Measurements from ENCODE around the gene PLEKHD1.

Gene PLEKHD1

DNA sequence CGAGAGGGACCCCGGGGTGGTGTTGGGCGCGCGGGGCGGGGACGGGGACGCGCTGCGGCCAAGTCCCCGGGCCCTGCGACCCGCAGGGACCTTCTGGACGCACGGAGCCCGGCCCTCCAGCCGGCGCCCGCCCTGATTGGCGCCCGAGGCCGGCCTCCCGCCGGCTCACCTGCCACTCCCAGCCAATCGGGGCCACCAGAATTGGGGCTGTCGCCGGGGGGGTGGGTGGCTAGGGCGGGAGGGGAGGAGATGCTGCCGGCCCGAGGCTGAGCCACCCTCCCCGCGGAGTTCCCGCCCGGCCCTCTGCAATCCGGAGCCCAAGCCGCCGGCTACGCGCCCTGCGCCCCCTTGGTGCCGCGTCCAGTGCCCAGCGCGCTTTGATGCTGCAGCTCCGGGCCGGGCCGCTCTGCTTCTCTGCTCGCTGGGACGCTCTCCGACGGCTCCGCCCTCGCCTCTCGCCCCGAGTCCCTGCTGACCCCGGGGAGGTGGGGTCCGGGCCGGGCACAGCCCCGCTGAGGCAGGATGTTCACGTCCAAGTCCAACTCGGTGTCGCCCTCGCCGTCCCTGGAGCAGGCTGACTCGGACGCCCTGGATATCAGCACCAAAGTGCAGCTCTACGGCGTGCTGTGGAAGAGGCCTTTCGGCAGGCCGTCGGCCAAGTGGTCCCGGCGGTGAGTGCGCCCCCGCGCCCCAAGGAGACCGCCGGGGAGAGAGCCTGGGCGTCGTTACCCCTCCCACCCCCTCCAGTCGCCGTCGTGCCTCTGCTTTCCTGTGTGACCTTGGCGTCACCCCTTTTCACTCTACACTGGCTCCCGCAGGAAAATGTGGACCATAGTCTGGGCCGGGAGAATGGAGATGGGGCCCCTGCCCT lies at the start of gene PLEKHD1:
Gene PLEKHD1, plus strand, starts transcription at position 285 of the 871 bp plus-strand sequence. Its CDS starts 238 bp downstream, at position 523.
- Histone ChIP-seq H3K27me3 (ENCODE audit: insufficient read depth, low read length) (peaks cover 87% of the 10 kb centered on the region), H3K36me3 (ENCODE audit: insufficient read depth, low read depth, low read length) (no peaks in the 10 kb centered on the region), H3K9ac (ENCODE audit: low read depth, low read length) (peak within 1 kb of the TSS; percentile 27; the same call in 1 of the 2 replicates), H3K27ac (ENCODE audit: low read length) (no peak within 1 kb of the TSS), H3K9me3 (ENCODE audit: insufficient read depth, low read depth, low read length) (no peaks in the 10 kb centered on the region), H3K4me3 (ENCODE audit: low read length) (peak within 1 kb of the TSS; percentile 78), H3K4me1 (ENCODE audit: insufficient read depth, low read length) (no peaks in the 10 kb centered on the region)

- H3K27ac ChIP-seq (ENCODE audit: low read length), result no peak overlapping the region
- H3K27me3 ChIP-seq (ENCODE audit: insufficient read depth, low read length), result no peaks in the 10 kb centered on the region
- H3K4me3 ChIP-seq (ENCODE audit: low read length), result no peak overlapping the region
- no peaks in the 10 kb centered on the region for H3K4me1 ChIP-seq (ENCODE audit: insufficient read depth, low read length)
- H3K36me3 ChIP-seq (ENCODE audit: insufficient read depth, low read depth, low read length), result peaks cover 16% of the 10 kb centered on the region
- H3K9ac ChIP-seq (ENCODE audit: low read depth, low read length), result no peak overlapping the region
- H3K9me3 ChIP-seq (ENCODE audit: insufficient read depth, low read depth, low read length), result no peaks in the 10 kb centered on the region
These were observed 44.8 kb upstream of the PLEKHD1 start for GRCh38 chr14:69439521-69440270.

DNA sequence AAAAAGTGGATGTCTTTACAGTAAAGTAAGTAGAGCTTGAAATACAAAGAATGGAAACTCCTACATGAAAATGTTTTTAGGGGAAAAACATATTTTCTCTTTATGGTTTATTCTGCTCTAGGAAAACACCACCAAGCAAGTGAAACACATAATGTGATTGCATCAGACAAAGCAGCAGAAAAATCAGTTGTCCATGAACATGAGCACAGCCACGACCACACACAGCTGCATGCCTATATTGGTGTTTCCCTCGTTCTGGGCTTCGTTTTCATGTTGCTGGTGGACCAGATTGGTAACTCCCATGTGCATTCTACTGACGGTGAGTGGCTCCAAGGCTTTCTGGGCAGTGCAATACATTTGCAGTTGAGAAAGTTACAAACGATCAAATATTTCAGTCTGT lies 42.6 kb upstream of the PLEKHD1 start:
- no peak overlapping the region for H3K27ac ChIP-seq (ENCODE audit: low read length)
- H3K9ac ChIP-seq (ENCODE audit: low read depth, low read length), result no peak overlapping the region
- no peaks in the 10 kb centered on the region for H3K4me1 ChIP-seq (ENCODE audit: insufficient read depth, low read length)
- H3K4me3 ChIP-seq (ENCODE audit: low read length), result no peak overlapping the region
- peaks cover 16% of the 10 kb centered on the region for H3K36me3 ChIP-seq (ENCODE audit: insufficient read depth, low read depth, low read length)
- H3K9me3 ChIP-seq (ENCODE audit: insufficient read depth, low read depth, low read length), result no peaks in the 10 kb centered on the region
- no peaks in the 10 kb centered on the region for H3K27me3 ChIP-seq (ENCODE audit: insufficient read depth, low read length)

GRCh38 chr14:69443296-69443805 lies 41.2 kb upstream of the PLEKHD1 start:
- Histone ChIP-seq H3K4me1 (ENCODE audit: insufficient read depth, low read length) (no peaks in the 10 kb centered on the region), H3K9ac (ENCODE audit: low read depth, low read length) (no peak overlapping the region), H3K27me3 (ENCODE audit: insufficient read depth, low read length) (no peaks in the 10 kb centered on the region), H3K4me3 (ENCODE audit: low read length) (no peak overlapping the region), H3K9me3 (ENCODE audit: insufficient read depth, low read depth, low read length) (no peaks in the 10 kb centered on the region), H3K27ac (ENCODE audit: low read length) (no peak overlapping the region), H3K36me3 (ENCODE audit: insufficient read depth, low read depth, low read length) (peaks cover 16% of the 10 kb centered on the region)

GRCh38 chr14:69449216-69449615 lies 35.3 kb upstream of the PLEKHD1 start:
- no peak overlapping the region for H3K27ac ChIP-seq (ENCODE audit: low read length)
- no peaks in the 10 kb centered on the region for H3K9me3 ChIP-seq (ENCODE audit: insufficient read depth, low read depth, low read length)
- H3K4me1 ChIP-seq (ENCODE audit: insufficient read depth, low read length), result no peaks in the 10 kb centered on the region
- no peak overlapping the region for H3K4me3 ChIP-seq (ENCODE audit: low read length)
- H3K27me3 ChIP-seq (ENCODE audit: insufficient read depth, low read length), result no peaks in the 10 kb centered on the region
- no peak overlapping the region for H3K9ac ChIP-seq (ENCODE audit: low read depth, low read length)
- H3K36me3 ChIP-seq (ENCODE audit: insufficient read depth, low read depth, low read length), result peaks cover 5% of the 10 kb centered on the region; the same call in 1 of the 2 replicates

- H3K36me3 ChIP-seq (ENCODE audit: insufficient read depth, low read depth, low read length), result peaks cover 16% of the 10 kb centered on the region
- no peaks in the 10 kb centered on the region for H3K4me1 ChIP-seq (ENCODE audit: insufficient read depth, low read length)
- H3K27ac ChIP-seq (ENCODE audit: low read length), result no peak overlapping the region
- H3K9ac ChIP-seq (ENCODE audit: low read depth, low read length), result no peak overlapping the region
- H3K4me3 ChIP-seq (ENCODE audit: low read length), result no peak overlapping the region
- H3K9me3 ChIP-seq (ENCODE audit: insufficient read depth, low read depth, low read length), result no peaks in the 10 kb centered on the region
- H3K27me3 ChIP-seq (ENCODE audit: insufficient read depth, low read length), result no peaks in the 10 kb centered on the region
These were observed 32.6 kb upstream of the PLEKHD1 start for GRCh38 chr14:69451941-69452340.

GRCh38 chr14:69458350-69458749 lies 26.2 kb upstream of the PLEKHD1 start:
- Histone ChIP-seq H3K27me3 (ENCODE audit: insufficient read depth, low read length) (no peaks in the 10 kb centered on the region), H3K9me3 (ENCODE audit: insufficient read depth, low read depth, low read length) (no peaks in the 10 kb centered on the region), H3K4me1 (ENCODE audit: insufficient read depth, low read length) (no peaks in the 10 kb centered on the region), H3K9ac (ENCODE audit: low read depth, low read length) (no peak overlapping the region), H3K36me3 (ENCODE audit: insufficient read depth, low read depth, low read length) (peaks cover 43% of the 10 kb centered on the region), H3K4me3 (ENCODE audit: low read length) (no peak overlapping the region), H3K27ac (ENCODE audit: low read length) (no peak overlapping the region)

GRCh38 chr14:69459122-69459521 lies 25.4 kb upstream of the PLEKHD1 start:
- H3K4me1 ChIP-seq (ENCODE audit: insufficient read depth, low read length), result no peaks in the 10 kb centered on the region
- H3K4me3 ChIP-seq (ENCODE audit: low read length), result no peak overlapping the region
- no peak overlapping the region for H3K9ac ChIP-seq (ENCODE audit: low read depth, low read length)
- H3K36me3 ChIP-seq (ENCODE audit: insufficient read depth, low read depth, low read length), result peaks cover 43% of the 10 kb centered on the region
- H3K27me3 ChIP-seq (ENCODE audit: insufficient read depth, low read length), result no peaks in the 10 kb centered on the region
- no peak overlapping the region for H3K27ac ChIP-seq (ENCODE audit: low read length)
- no peaks in the 10 kb centered on the region for H3K9me3 ChIP-seq (ENCODE audit: insufficient read depth, low read depth, low read length)

DNA sequence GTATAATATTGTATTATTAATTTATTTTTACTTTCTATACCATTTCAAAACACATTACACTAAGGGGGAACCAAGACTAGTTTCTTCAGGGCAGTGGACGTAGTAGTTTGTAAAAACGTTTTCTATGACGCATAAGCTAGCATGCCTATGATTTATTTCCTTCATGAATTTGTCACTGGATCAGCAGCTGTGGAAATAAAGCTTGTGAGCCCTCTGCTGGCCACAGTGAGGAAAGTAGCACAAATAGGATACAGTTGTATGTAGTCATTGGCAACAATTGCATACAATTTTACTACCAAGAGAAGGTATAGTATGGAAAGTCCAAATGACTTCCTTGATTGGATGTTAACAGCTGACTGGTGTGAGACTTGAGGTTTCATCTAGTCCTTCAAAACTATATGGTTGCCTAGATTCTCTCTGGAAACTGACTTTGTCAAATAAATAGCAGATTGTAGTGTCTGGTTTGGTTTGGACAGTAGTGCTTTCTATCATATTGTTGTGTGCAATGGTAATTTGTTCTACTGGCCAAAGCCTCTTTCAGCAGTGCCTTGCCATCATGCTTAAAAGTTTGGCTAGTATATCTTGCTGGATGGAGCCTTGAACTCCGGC lies 24.3 kb upstream of the PLEKHD1 start:
- Histone ChIP-seq H3K4me3 (ENCODE audit: low read length) (no peak overlapping the region), H3K27ac (ENCODE audit: low read length) (no peak overlapping the region)

GRCh38 chr14:69464379-69464778 lies 20.1 kb upstream of the PLEKHD1 start:
- H3K9ac ChIP-seq (ENCODE audit: low read depth, low read length), result no peak overlapping the region
- H3K4me1 ChIP-seq (ENCODE audit: insufficient read depth, low read length), result no peaks in the 10 kb centered on the region
- no peak overlapping the region for H3K4me3 ChIP-seq (ENCODE audit: low read length)
- peaks cover 18% of the 10 kb centered on the region for H3K36me3 ChIP-seq (ENCODE audit: insufficient read depth, low read depth, low read length)
- H3K27me3 ChIP-seq (ENCODE audit: insufficient read depth, low read length), result no peaks in the 10 kb centered on the region
- H3K27ac ChIP-seq (ENCODE audit: low read length), result no peak overlapping the region
- H3K9me3 ChIP-seq (ENCODE audit: insufficient read depth, low read depth, low read length), result no peaks in the 10 kb centered on the region

More for the DNA sequence above, 24.3 kb upstream of the PLEKHD1 start:
- H3K4me1 ChIP-seq (ENCODE audit: insufficient read depth, low read length), result no peaks in the 10 kb centered on the region
- no peaks in the 10 kb centered on the region for H3K9me3 ChIP-seq (ENCODE audit: insufficient read depth, low read depth, low read length)
- H3K36me3 ChIP-seq (ENCODE audit: insufficient read depth, low read depth, low read length), result peaks cover 43% of the 10 kb centered on the region
- H3K27me3 ChIP-seq (ENCODE audit: insufficient read depth, low read length), result no peaks in the 10 kb centered on the region
- no peak overlapping the region for H3K9ac ChIP-seq (ENCODE audit: low read depth, low read length)

GRCh38 chr14:69464829-69465228 lies 19.7 kb upstream of the PLEKHD1 start:
- Histone ChIP-seq H3K9me3 (ENCODE audit: insufficient read depth, low read depth, low read length) (no peaks in the 10 kb centered on the region), H3K36me3 (ENCODE audit: insufficient read depth, low read depth, low read length) (peaks cover 18% of the 10 kb centered on the region), H3K4me3 (ENCODE audit: low read length) (no peak overlapping the region), H3K27ac (ENCODE audit: low read length) (no peak overlapping the region), H3K27me3 (ENCODE audit: insufficient read depth, low read length) (no peaks in the 10 kb centered on the region), H3K9ac (ENCODE audit: low read depth, low read length) (no peak overlapping the region), H3K4me1 (ENCODE audit: insufficient read depth, low read length) (no peaks in the 10 kb centered on the region)

All from iPS-20b (cell line).